GM18873 (cell line): ENCODE data around the gene GCNA.
A peak's percentile ranks its signal among the peaks of the same experiment; 100 is the strongest.

Experiments
- ATAC-seq: cut with Tn5 transposase; IDR thresholded peaks from one replicate; pipeline ENCODE4 v1.9.1; 2021; ENCODE audit warnings: mild to moderate bottlenecking, moderate library complexity, moderate number of reproducible peaks; ENCODE audit not compliant: unreplicated experiment, low FRiP score

Gene GCNA

GRCh38 chrX:71578253-71579135, at the start of gene GCNA:
Gene GCNA, plus strand, starts transcription at chrX:71578437. Its CDS starts 2,385 bp downstream, at chrX:71580822.
- no peak for ATAC-seq

- ATAC-seq, result peak; percentile 19
Measured at GRCh38 chrX:71532078-71532752, 46.0 kb upstream of the GCNA start.

GRCh38 chrX:71532753-71533425, 45.3 kb upstream of the GCNA start, which contains the start of gene OGT:
Gene OGT, plus strand, starts transcription at chrX:71533104. Its CDS starts 196 bp downstream, at chrX:71533300.
- ATAC-seq, result peak; percentile 59

GRCh38 chrX:71533516-71533850, 44.8 kb upstream of the GCNA start:
- no peak for ATAC-seq

- no peak for ATAC-seq
Measured at GRCh38 chrX:71533851-71534561, 44.2 kb upstream of the GCNA start.

GRCh38 chrX:71534773-71535544, 43.3 kb upstream of the GCNA start:
- ATAC-seq, result no peak

GRCh38 chrX:71536285-71536684, 42.0 kb upstream of the GCNA start:
- no peak for ATAC-seq

GRCh38 chrX:71537743-71538142, 40.5 kb upstream of the GCNA start:
- no peak for ATAC-seq

- peak; percentile 3 for ATAC-seq
Measured at GRCh38 chrX:71540801-71541200, 37.4 kb upstream of the GCNA start.

- ATAC-seq, result peak; percentile 70
Measured at GRCh38 chrX:71541210-71542022, 36.8 kb upstream of the GCNA start.

GRCh38 chrX:71542411-71542810, 35.8 kb upstream of the GCNA start:
- ATAC-seq, result no peak

- ATAC-seq, result no peak
Measured at GRCh38 chrX:71542825-71543224, 35.4 kb upstream of the GCNA start.

- no peak for ATAC-seq
Measured at GRCh38 chrX:71543316-71543715, 34.9 kb upstream of the GCNA start.

GRCh38 chrX:71545364-71545763, 32.9 kb upstream of the GCNA start:
- ATAC-seq, result no peak

GRCh38 chrX:71546879-71547278, 31.4 kb upstream of the GCNA start:
- no peak for ATAC-seq

GRCh38 chrX:71547339-71547738, 30.9 kb upstream of the GCNA start:
- ATAC-seq, result no peak

GRCh38 chrX:71549986-71550385, 28.3 kb upstream of the GCNA start:
- no peak for ATAC-seq

GRCh38 chrX:71550578-71550977, 27.7 kb upstream of the GCNA start:
- no peak for ATAC-seq

- no peak for ATAC-seq
Measured at GRCh38 chrX:71556036-71556435, 22.2 kb upstream of the GCNA start.
